B cell (primary cell): ENCODE measurements around the gene MAP2K5.

Experiments
- CTCF ChIP-seq: fragments of 200-600 bp; IDR thresholded peaks from one replicate; pipeline ENCODE4 v1.8.0; 2022; ENCODE audit warnings: antibody characterized with exemption, mild to moderate bottlenecking
- EZH2 ChIP-seq: IDR thresholded peaks from 2 replicates; pipeline ENCODE4 v1.6.1; 2012; ENCODE audit warnings: borderline replicate concordance, low read depth, mild to moderate bottlenecking, moderate library complexity, low read length; ENCODE audit not compliant: insufficient read depth, poor library complexity, severe bottlenecking

- TF ChIP-seq CTCF = no peak
- TF ChIP-seq EZH2 = no peak
Measured at GRCh38 chr15:67852418-67852817, 309.9 kb downstream of the MAP2K5 start.
